ENCODE results near the gene SCAMP2. TPM values are rescaled to one million over a fixed set of nuclear protein-coding genes. Genes with fewer than 3 reads are reported as not detected.

SCAMP2 gene
- total RNA-seq, 4 donors from 2014 or later, result 154 to 234 (median 193) TPM

DNA sequence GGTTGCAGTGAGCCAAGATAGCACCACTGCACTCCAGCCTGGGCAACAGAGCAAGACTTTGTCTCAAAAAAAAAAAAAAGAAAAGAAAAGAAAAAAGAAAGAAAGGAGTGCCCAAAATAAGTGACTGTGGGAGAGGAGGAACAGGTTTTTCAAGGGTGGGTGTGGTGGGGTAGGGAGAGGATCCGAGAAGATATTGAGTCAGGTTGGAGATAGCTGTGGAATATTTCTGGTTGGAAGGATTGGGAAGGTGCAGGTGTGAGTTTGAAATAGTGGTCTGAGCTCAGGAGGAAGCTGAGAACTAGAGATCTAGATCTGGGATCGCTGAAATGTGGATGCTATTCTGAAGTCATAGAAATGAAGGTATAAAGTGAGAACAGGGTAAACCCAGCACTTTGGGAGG lies 7.8 kb downstream of the SCAMP2 start:
- DNase-seq, result no peak
- Histone ChIP-seq H3K4me3 (no peak overlapping the region), H3K27ac (peak overlapping the region; percentile 49 to 95 (median 92)), H3K4me1 (peaks cover 38 to 75% (median 70%) of the 10 kb centered on the region in 4 donors), H3K27me3 (no peaks in the 10 kb centered on the region), H3K9me3 (no peaks in the 10 kb centered on the region), H3K36me3 (no peaks in the 10 kb centered on the region)
- 64 to 75% methylated on average over 2 of the region's 2 CpGs for WGBS, 2 donors (ENCODE audit: low coverage in 1 of 2)
- in situ Hi-C loops (cut with MboI; ENCODE audit: low pct_ligation_motif_present in 1 of 4, low pct_unique_long_range_greater_than_20kb in 1 of 4, low sequenced_read_pairs in 3 of 4) (no loop called here), intact Hi-C loops (cut with DNase I; ENCODE audit: low total_unique reads) (no loop called here)
- TF ChIP-seq, protein P1, sequence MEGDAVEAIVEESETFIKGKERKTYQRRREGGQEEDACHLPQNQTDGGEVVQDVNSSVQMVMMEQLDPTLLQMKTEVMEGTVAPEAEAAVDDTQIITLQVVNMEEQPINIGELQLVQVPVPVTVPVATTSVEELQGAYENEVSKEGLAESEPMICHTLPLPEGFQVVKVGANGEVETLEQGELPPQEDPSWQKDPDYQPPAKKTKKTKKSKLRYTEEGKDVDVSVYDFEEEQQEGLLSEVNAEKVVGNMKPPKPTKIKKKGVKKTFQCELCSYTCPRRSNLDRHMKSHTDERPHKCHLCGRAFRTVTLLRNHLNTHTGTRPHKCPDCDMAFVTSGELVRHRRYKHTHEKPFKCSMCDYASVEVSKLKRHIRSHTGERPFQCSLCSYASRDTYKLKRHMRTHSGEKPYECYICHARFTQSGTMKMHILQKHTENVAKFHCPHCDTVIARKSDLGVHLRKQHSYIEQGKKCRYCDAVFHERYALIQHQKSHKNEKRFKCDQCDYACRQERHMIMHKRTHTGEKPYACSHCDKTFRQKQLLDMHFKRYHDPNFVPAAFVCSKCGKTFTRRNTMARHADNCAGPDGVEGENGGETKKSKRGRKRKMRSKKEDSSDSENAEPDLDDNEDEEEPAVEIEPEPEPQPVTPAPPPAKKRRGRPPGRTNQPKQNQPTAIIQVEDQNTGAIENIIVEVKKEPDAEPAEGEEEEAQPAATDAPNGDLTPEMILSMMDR (IDR thresholded peaks at IDR 0.05), result no peak
- TF ChIP-seq EP300 (IDR thresholded peaks at IDR 0.05; ENCODE audit: low read depth) (no peak), POLR2A (IDR thresholded peaks at IDR 0.05) (no peak), POLR2AphosphoS5 (IDR thresholded peaks at IDR 0.05) (no peak)

DNA sequence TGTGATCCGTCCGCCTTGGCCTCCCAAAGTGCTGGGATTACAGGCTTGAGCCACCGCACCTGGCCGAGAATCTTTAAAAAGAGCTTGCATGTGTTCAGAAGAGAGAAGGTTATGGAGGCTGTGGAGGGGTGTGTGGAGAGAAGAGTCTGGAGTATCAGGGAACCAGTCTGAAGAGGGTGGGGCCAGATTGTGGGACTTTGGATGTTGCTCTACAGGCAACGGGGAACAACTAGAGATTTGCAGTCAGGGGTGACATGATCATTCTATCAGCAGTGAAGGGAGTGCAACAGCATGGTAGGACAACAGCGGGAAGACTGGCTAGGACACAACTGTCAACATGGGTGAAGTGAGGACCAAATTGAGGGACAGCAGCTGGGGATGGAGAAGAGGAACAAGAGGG lies 8.9 kb downstream of the SCAMP2 start:
- intact Hi-C loops (cut with DNase I; ENCODE audit: low total_unique reads), result no loop called here
- H3K27ac ChIP-seq, result peak overlapping the region; percentile 54 to 95 (median 92)
- in situ Hi-C loops (cut with MboI; ENCODE audit: low pct_ligation_motif_present in 1 of 4, low pct_unique_long_range_greater_than_20kb in 1 of 4, low sequenced_read_pairs in 3 of 4), result no loop called here
- no peaks in the 10 kb centered on the region for H3K9me3 ChIP-seq
- TF ChIP-seq, protein P1 (IDR thresholded peaks at IDR 0.05), result no peak
- peak in 1 of 3 donors; percentile 32 for TF ChIP-seq POLR2AphosphoS5 (IDR thresholded peaks at IDR 0.05)
- no peaks in the 10 kb centered on the region for H3K27me3 ChIP-seq
- DNase-seq, result peak; percentile 36
- no peak overlapping the region for H3K4me3 ChIP-seq
- peaks cover 36 to 75% (median 70%) of the 10 kb centered on the region in 4 donors for H3K4me1 ChIP-seq
- no peaks in the 10 kb centered on the region for H3K36me3 ChIP-seq
- 77 to 83% methylated on average over 6 of the region's 6 CpGs for WGBS, 2 donors (ENCODE audit: low coverage in 1 of 2)

DNA sequence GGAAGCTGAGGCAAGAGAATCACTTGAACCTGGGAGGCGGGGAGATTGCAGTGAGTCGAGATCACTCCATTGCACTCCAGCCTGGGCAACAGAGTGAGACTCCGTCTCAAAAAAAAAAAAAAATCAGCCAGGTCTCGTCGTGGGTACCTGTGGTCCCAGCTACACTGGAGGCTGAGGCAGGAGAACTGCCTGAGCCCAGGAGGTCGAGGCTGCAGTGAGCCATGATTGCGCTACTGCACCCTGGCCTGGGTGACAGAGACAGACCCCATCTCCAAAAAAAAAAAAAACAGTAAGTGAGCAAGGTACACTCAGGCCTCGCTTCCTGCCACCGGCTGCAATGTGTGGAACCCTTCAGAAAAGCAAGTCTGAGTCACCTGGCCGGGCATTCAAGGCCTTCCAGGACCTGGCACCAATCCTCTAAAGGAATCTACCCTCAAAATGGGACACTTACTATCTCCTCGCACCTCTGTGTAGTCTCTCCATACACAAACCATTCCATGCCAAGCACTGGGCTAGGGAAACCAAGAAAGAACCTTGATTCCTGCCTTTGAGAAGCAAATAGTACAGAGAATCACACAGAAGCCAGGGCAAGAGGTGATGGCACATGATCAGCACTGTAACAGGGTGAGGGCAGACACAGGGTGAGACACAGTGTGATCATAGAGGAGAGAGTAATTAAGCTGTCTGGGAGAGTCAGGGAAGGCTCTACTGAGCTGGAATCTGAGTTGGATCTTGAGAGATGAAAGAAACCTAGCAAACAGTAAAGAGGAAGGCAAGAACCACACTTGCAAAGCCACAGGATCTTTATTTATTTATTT lies 9.7 kb downstream of the SCAMP2 start:
- H3K4me1 ChIP-seq, result peaks cover 31 to 75% (median 69%) of the 10 kb centered on the region in 4 donors
- TF ChIP-seq EP300 (IDR thresholded peaks at IDR 0.05; ENCODE audit: low read depth) (no peak), POLR2A (IDR thresholded peaks at IDR 0.05) (no peak), POLR2AphosphoS5 (IDR thresholded peaks at IDR 0.05) (no peak)
- TF ChIP-seq, protein P1 (IDR thresholded peaks at IDR 0.05), result no peak

GRCh38 chr15:74858369-74858740 lies 14.8 kb downstream of the SCAMP2 start:
- TF ChIP-seq, protein P1 (IDR thresholded peaks at IDR 0.05), result no peak
- TF ChIP-seq EP300 (IDR thresholded peaks at IDR 0.05; ENCODE audit: low read depth) (no peak), POLR2AphosphoS5 (IDR thresholded peaks at IDR 0.05) (no peak), POLR2A (IDR thresholded peaks at IDR 0.05) (no peak)
- intact Hi-C loops (cut with DNase I; ENCODE audit: low total_unique reads), result no loop called here
- DNase-seq, result no peak
- Histone ChIP-seq H3K27ac (peak overlapping the region; percentile 32 to 64 (median 62)), H3K4me1 (peaks cover 25 to 46% (median 42%) of the 10 kb centered on the region in 4 donors), H3K27me3 (no peaks in the 10 kb centered on the region), H3K4me3 (no peak overlapping the region), H3K36me3 (peaks cover 0 to 11% (median 5%) of the 10 kb centered on the region in 4 donors), H3K9me3 (no peaks in the 10 kb centered on the region)
- WGBS, 2 donors (ENCODE audit: low coverage in 1 of 2), result 69 to 75% methylated on average over 4 of the region's 4 CpGs
- in situ Hi-C loops (cut with MboI; ENCODE audit: low pct_ligation_motif_present in 1 of 4, low pct_unique_long_range_greater_than_20kb in 1 of 4, low sequenced_read_pairs in 3 of 4), result no loop called here

More for the DNA sequence above, 9.7 kb downstream of the SCAMP2 start:
- Histone ChIP-seq H3K36me3 (no peaks in the 10 kb centered on the region), H3K27ac (peak overlapping the region; percentile 54 to 95 (median 92)), H3K27me3 (no peaks in the 10 kb centered on the region), H3K4me3 (no peak overlapping the region), H3K9me3 (no peaks in the 10 kb centered on the region)
- no peak for DNase-seq
- 63% methylated on average over 11 of the region's 11 CpGs; no CpG with 5 or more reads in 1 of the 2 donors for WGBS, 2 donors (ENCODE audit: low coverage in 1 of 2)
- intact Hi-C loops (cut with DNase I; ENCODE audit: low total_unique reads) (no loop called here), in situ Hi-C loops (cut with MboI; ENCODE audit: low pct_ligation_motif_present in 1 of 4, low pct_unique_long_range_greater_than_20kb in 1 of 4, low sequenced_read_pairs in 3 of 4) (no loop called here)
